GM12878 (cell line): ENCODE measurements around the gene RPL29. TPM values are rescaled to one million over a fixed set of nuclear protein-coding genes. Genes with fewer than 3 reads are reported as not detected.
A peak's percentile ranks its signal among the peaks of the same experiment; 100 is the strongest.

Experiments
- BACH1 ChIP-seq: fragments of 450-650 bp; IDR thresholded peaks from 2 replicates; pipeline ENCODE4 v1.6.1; 2017; ENCODE audit warnings: mild to moderate bottlenecking, borderline replicate concordance
- BHLHE40 ChIP-seq, 2 experiments: fragments of 450-650 bp in 1 of 2; IDR thresholded peaks; 2 replicates each; pipeline ENCODE4 v1.6.1; 2011 to 2017; ENCODE audit warnings: low read depth in 2 of 2, borderline replicate concordance in 1 of 2, improper control_type of control experiment in 1 of 2, low read length in 1 of 2, mild to moderate bottlenecking in 1 of 2
- CREB1 ChIP-seq: IDR thresholded peaks from 2 replicates; pipeline ENCODE4 v1.6.1; 2012; ENCODE audit warnings: low read depth, mild to moderate bottlenecking, inconsistent platforms
- HDAC2 ChIP-seq: fragments of 200-600 bp; sonication (generic); IDR thresholded peaks from 2 replicates; pipeline ENCODE4 v1.6.1; 2017
- HDGF ChIP-seq: fragments of 450-650 bp; IDR thresholded peaks from 2 replicates; pipeline ENCODE4 v1.6.1; 2016; ENCODE audit warnings: antibody characterized with exemption
- IKZF1 ChIP-seq: fragments of 450-650 bp; conservative IDR thresholded peaks from 2 replicates; pipeline ENCODE4 v1.6.1; 2017; ENCODE audit warnings: antibody characterized with exemption, mild to moderate bottlenecking
- IRF4 ChIP-seq: IDR thresholded peaks from 2 replicates; pipeline ENCODE4 v1.6.1; 2011; ENCODE audit warnings: low read depth, low read length
- MEF2B ChIP-seq: fragments of 450-650 bp; IDR thresholded peaks from 2 replicates; pipeline ENCODE4 v1.6.1; 2018; ENCODE audit warnings: mild to moderate bottlenecking, moderate library complexity; ENCODE audit not compliant: partially characterized antibody, poor library complexity, severe bottlenecking
- MTA3 ChIP-seq: IDR thresholded peaks from 2 replicates; pipeline ENCODE4 v1.6.1; 2012; ENCODE audit warnings: low read length, inconsistent platforms, borderline replicate concordance
- PAX5 ChIP-seq: IDR thresholded peaks from 2 replicates; pipeline ENCODE4 v1.6.1; 2011; ENCODE audit warnings: low read depth, low read length, borderline replicate concordance
- POU2F2 ChIP-seq: IDR thresholded peaks from 3 replicates; pipeline ENCODE4 v1.6.1; 2011; ENCODE audit warnings: low read depth, mild to moderate bottlenecking, low read length, borderline replicate concordance
- RB1 ChIP-seq: fragments of 450-650 bp; formaldehyde crosslinking; IDR thresholded peaks from 2 replicates; pipeline ENCODE4 v1.6.1; 2017; ENCODE audit warnings: mild to moderate bottlenecking, borderline replicate concordance
- RUNX3 ChIP-seq: IDR thresholded peaks from 2 replicates; pipeline ENCODE4 v1.6.1; 2012; ENCODE audit warnings: low read length, inconsistent platforms
- SMARCA5 ChIP-seq: fragments of 450-650 bp; IDR thresholded peaks from 2 replicates; pipeline ENCODE4 v1.6.1; 2017; ENCODE audit warnings: mild to moderate bottlenecking
- SMC3 ChIP-seq: IDR thresholded peaks from 2 replicates; pipeline ENCODE4 v1.6.1; 2011; ENCODE audit warnings: low read length, improper control_type of control experiment, borderline replicate concordance
- YBX1 ChIP-seq: fragments of 450-650 bp; IDR thresholded peaks from 2 replicates; pipeline ENCODE4 v1.6.1; 2016; ENCODE audit warnings: antibody characterized with exemption
- polyA plus RNA-seq, 11 experiments: library from polyadenylated mRNA; depleted of rRNA in 4 of 11; unstranded in 6 of 11; stranded (reverse) in 5 of 11; fragments of >200 nt; fragmentation: Nextera tagmentation in 4 of 11; fragmentation: Illumina TruSeq in 1 of 11; extraction: Ambion mirVana in 4 of 11; extraction: Trizol in 1 of 11; gene quantifications; 1 replicate in 1 of 11; 2 replicates in 10 of 11; pipeline versions ENCODE4 v1.2.1 to v1.2.3, GENCODE V29; 2011 to 2016; ENCODE audit warnings: inconsistent platforms in 2 of 11, missing spikeins in 2 of 11, low read depth in 1 of 11
- total RNA-seq, 4 experiments: library from RNA; depleted of rRNA in 3 of 4; stranded (reverse); fragments of >200 nt in 3 of 4; fragmentation: Illumina TruSeq in 1 of 4; extraction: Trizol in 1 of 4; gene quantifications; 2 replicates each; pipeline versions ENCODE4 v1.2.1 to v1.2.3, GENCODE V29; 2013 to 2021
- TF ChIP-seq, protein P1 (sequence below): IDR thresholded peaks from 2 replicates; pipeline ENCODE4 v1.6.1; 2012; ENCODE audit warnings: low read depth, low read length, improper control_type of control experiment
- TF ChIP-seq, protein P2 (sequence below): IDR thresholded peaks from 2 replicates; pipeline ENCODE4 v1.6.1; 2011; ENCODE audit warnings: borderline replicate concordance, low read depth, mild to moderate bottlenecking, moderate library complexity, low read length; ENCODE audit not compliant: insufficient read depth, poor library complexity, severe bottlenecking
- TF ChIP-seq, protein P3 (sequence below): fragments of 450-650 bp; IDR thresholded peaks from 2 replicates; pipeline ENCODE4 v1.6.1; 2017; ENCODE audit warnings: antibody characterized with exemption, mild to moderate bottlenecking, moderate library complexity

The RPL29 gene
- total and polyA plus RNA-seq, 10 of the 15 experiments (the other 5 are each of a cell fraction or from before 2014, with no cell fraction given): 1,053 to 2,477 (median 1,657) TPM

DNA sequence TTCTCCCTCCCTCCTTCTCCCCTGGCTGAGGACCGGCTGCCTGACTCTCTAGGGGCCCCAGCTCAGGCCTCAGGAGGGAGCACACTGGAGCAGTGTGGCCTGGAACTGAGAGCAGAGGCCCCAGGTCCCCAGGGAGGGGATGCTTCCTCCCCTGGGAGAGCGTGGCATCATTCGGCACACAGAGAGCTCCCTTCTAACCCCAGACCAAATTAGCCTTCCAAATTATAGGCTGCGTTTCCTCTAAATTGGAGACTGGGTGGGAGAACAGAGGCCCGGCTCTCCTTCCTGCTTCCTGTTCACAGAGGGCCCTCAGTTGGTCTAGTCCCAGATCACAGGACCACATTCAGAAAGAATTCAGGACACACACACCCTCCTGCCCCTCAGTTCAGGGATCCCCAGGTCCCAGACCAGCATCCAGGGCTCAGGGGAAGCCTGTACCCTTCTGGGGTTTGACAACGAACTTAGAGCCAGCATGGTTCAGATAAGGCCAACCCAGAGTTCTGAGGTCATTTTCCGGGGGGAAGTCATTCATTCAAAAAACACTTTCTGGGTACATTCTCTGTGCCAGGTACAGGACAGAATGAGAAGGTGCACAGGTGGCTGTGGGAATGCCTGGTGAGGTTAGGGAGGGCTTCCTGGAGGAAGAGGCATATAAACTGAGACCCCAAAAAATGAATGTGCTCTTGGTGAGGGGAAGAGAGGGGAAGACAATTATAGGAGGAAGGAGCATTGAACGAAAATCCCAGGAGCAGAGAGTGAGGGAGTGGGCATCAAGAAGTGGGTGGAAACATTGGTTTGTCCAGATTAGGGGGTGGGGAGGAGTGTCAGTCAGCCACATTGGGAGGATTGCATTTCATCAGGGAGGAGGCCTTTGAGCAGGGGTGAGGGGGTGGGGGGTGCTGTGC, 28.4 kb upstream of the RPL29 start (continued):
- peak; percentile 100 for TF ChIP-seq MEF2B
- TF ChIP-seq, protein P1, sequence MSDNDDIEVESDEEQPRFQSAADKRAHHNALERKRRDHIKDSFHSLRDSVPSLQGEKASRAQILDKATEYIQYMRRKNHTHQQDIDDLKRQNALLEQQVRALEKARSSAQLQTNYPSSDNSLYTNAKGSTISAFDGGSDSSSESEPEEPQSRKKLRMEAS: no peak
- TF ChIP-seq HDAC2: no peak
- TF ChIP-seq, protein P2, sequence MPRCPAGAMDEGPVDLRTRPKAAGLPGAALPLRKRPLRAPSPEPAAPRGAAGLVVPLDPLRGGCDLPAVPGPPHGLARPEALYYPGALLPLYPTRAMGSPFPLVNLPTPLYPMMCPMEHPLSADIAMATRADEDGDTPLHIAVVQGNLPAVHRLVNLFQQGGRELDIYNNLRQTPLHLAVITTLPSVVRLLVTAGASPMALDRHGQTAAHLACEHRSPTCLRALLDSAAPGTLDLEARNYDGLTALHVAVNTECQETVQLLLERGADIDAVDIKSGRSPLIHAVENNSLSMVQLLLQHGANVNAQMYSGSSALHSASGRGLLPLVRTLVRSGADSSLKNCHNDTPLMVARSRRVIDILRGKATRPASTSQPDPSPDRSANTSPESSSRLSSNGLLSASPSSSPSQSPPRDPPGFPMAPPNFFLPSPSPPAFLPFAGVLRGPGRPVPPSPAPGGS: peak; percentile 99
- TF ChIP-seq SMARCA5: 0 out of 2 replicates have a peak, but pooled peaks have one; percentile 63
- TF ChIP-seq IRF4: peak; percentile 69; the same call in 1 of the 2 replicates
- TF ChIP-seq MTA3: no peak
- peak; percentile 54; the same call in 1 of the 2 replicates for TF ChIP-seq BACH1
- TF ChIP-seq CREB1: no peak
- peak; percentile 99 for TF ChIP-seq YBX1
- peak; percentile 57; the same call in 1 of the 2 replicates for TF ChIP-seq HDGF
- peak; percentile 22; the same call in 1 of the 2 replicates for TF ChIP-seq SMC3
- TF ChIP-seq RUNX3: peak; percentile 41; the same call in 1 of the 2 replicates
- TF ChIP-seq, protein P3, sequence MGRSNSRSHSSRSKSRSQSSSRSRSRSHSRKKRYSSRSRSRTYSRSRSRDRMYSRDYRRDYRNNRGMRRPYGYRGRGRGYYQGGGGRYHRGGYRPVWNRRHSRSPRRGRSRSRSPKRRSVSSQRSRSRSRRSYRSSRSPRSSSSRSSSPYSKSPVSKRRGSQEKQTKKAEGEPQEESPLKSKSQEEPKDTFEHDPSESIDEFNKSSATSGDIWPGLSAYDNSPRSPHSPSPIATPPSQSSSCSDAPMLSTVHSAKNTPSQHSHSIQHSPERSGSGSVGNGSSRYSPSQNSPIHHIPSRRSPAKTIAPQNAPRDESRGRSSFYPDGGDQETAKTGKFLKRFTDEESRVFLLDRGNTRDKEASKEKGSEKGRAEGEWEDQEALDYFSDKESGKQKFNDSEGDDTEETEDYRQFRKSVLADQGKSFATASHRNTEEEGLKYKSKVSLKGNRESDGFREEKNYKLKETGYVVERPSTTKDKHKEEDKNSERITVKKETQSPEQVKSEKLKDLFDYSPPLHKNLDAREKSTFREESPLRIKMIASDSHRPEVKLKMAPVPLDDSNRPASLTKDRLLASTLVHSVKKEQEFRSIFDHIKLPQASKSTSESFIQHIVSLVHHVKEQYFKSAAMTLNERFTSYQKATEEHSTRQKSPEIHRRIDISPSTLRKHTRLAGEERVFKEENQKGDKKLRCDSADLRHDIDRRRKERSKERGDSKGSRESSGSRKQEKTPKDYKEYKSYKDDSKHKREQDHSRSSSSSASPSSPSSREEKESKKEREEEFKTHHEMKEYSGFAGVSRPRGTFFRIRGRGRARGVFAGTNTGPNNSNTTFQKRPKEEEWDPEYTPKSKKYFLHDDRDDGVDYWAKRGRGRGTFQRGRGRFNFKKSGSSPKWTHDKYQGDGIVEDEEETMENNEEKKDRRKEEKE: no peak
- peak; percentile 69 to 73 for TF ChIP-seq BHLHE40 (IDR thresholded peaks at IDR 0.05; ENCODE audit: borderline replicate concordance in 1 of 2, low read depth in 2 of 2, low read length in 1 of 2)
- TF ChIP-seq IKZF1: peak; percentile 93
- TF ChIP-seq PAX5: peak; percentile 42; the same call in 1 of the 2 replicates
- peak; percentile 100 for TF ChIP-seq RB1
- TF ChIP-seq POU2F2: peak; percentile 47; the same call in 1 of the 3 replicates
